Measurements from ENCODE around the gene FAAP24.
"Not testable (repeated sequence)": the region's sequence is repeated elsewhere in the genome, so short reads cannot be mapped to it uniquely, and the experiment has no call there.

The FAAP24 gene

DNA sequence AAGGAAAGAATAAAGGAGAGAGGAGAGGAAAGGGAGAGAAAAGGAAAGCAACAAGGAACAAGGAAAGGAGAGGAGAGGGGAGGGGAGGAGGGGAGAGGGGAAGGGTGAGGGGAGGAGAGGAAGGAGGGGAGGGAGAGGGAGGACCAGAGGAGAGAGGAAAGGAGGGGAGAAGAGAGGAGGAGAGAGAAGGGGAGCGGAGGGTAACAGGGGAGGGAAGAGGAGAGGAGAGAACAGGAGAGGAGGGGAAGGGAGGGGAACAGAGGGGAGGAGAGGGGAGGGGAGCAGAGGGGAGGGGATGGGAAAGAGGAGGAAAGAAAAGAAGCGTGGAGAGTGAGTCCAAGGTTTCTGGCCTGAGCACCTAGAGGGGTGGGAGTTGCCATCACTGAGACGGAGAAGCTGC is 26.7 kb downstream of the FAAP24 start:
- no peak for DNase-seq (ENCODE audit: low read depth)

DNA sequence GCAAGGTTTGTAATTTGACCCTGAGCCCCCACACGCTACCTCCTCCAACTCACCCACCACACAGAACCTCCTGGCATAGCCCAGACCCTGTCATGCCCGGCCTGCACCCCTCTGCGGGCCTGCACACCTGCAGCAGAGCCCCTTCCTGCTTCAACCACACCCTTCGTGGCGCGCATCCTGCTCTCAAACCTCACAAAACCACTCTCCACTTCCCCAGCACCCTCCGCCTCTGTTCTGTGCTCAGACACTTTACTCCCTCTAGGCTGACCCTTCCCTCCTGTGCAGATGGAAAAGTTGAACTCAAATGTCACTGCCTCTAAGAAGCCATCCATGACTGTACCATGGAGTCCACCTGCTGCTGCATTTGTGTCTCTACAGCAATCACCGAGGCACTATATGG is 28.5 kb downstream of the FAAP24 start:
- no peak for DNase-seq (ENCODE audit: low read depth)

GRCh38 chr19:33000910-33001309 is 28.9 kb downstream of the FAAP24 start:
- no peak for DNase-seq (ENCODE audit: low read depth)

DNA sequence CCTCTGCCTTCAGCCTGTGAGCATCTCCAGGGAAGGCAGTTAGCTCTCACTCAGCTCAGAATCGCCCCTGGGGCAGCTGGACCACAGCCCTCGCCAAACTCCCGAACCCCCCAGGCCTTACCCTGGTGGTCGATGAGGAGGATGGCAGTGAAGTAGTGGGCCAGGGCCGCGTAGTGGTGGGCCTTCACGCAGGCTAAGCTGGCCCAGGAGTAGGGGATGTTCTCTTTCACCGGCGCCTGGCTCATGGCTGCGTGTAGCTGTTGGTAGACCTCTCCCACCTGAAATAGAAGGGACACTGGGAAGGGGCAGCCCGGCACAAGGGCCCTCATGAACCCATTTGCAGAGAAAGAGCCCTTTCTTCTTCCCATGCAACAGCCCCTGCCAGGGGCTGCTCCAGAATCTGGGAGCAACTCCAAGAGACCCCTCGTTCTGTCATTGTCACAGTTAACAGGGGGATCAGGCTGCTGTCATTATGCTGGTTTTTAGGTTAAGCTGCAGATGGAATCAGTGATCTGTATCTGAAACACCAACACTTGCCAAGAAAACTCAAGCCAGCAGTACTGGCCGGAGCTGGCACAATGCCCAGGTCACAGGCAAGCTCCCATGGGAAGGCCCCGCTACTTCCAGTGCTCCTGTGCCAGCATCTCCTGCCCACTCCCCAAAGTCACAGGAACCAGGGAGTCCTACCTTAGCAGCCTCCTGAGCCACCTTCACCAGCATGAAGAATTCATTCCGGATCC is 30.3 kb downstream of the FAAP24 start:
- not testable (repeated sequence) for DNase-seq (ENCODE audit: low read depth)

- DNase-seq (ENCODE audit: low read depth), result not testable (repeated sequence)
Measured at GRCh38 chr19:33003424-33004024, 31.5 kb downstream of the FAAP24 start.

DNA sequence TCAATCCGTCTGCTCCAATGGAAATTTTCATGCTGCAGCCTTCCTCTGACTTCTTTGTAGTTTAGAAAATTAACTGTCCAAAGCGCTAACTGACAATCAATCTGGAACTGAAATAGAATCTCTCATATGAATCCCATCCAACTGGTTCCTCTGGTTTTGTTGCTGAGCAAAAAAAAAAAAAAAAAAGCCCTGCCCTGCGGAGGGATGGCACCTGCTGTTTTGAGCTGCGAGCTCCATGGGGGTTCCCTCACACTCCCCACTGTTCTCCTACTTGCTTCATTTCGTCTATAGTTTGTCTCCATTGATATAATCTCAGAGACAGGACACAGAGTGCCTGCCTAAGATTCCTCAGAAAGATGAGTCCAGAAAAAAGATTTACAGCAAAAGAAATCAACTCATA is 33.4 kb downstream of the FAAP24 start:
- DNase-seq (ENCODE audit: low read depth), result no peak

- no peak for DNase-seq (ENCODE audit: low read depth)
Measured at GRCh38 chr19:33008738-33009137, 36.7 kb downstream of the FAAP24 start.

DNA sequence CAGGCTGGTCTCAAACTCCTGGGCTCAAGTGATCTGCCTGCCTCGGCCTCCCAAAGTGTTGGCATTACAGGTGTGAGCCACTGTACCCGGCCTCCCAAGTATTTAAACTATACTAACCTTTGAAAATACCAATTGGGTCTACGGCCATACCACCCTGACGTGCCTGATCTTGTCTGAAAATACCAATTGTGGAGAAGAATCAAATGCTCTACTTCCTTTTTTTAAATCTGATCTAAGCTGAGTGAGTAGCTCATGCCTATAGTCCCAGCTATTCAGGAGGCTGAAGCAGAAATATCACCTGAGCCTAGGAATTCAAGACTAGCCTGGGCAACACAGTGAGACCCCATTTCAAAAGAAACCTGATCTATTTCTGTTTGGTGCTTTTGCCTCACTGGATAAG is 38.8 kb downstream of the FAAP24 start:
- DNase-seq (ENCODE audit: low read depth), result not testable (repeated sequence)

- DNase-seq (ENCODE audit: low read depth), result no peak
Measured at GRCh38 chr19:33022472-33023116, 50.6 kb downstream of the FAAP24 start.

GRCh38 chr19:33024398-33024797 is 52.4 kb downstream of the FAAP24 start:
- DNase-seq (ENCODE audit: low read depth), result no peak

DNA sequence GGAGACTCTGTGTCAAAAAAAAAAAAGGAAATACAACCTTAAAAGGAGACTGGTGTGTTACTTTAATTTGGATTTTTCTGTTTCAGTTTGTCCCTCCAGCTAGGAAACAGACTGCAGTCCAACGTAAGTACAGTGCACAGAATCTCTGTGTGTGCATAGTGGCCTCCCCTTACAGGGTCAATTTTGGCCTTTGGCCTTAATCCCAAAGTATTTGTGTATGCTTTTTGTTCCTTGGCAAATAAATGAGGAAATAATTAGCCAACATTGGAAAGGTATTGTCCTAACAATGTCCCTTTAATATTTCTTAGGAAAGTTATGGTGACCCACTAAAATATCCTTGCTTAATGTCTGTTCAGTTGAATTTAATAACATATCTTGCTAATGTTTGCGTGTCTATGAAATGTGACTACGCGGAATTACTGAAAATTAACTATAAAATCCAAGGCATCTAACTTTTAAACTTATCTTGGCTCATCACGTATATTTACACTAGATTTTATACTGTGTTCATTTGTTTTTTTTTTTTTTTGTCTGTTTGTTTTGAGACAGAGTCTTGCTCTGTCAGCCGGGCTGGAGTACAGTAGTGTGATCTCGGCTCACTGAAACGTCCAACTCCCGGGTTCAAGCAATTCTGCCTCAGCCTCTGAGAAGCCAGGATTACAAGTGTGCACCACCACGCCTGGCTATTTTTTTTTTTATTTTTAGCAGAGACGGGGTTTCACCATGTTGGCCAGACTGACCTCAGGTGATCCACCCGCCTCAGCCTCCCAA is 53.6 kb downstream of the FAAP24 start:
- DNase-seq (ENCODE audit: low read depth), result not testable (repeated sequence)

DNA sequence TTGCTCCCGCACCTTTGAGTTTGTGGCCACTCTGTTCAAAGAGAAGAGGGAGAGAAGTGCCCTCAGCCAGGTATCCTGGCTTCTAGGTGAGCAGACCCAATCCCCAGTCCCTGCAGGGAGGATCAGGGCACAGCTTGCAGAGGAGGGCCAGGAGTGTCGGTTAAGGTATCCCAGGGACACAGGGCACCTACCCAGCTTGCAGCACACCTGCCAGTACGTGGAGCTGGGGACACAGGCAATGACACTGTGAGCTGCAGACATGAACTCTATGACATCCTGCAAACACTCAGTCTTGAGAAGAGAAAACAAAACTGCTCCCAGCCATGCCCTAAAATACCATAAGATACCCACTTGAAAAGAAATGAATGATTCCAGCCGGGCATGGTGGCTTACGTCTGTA is 54.6 kb downstream of the FAAP24 start:
- DNase-seq (ENCODE audit: low read depth), result not testable (repeated sequence)

Data from activated gamma-delta T cell treated with anti-CD3 and anti-CD28 coated beads, Interleukin-2, amount 50 U/mL, for 16 hours (primary cell).